HG03575 (cell line): ENCODE measurements around the gene C9orf43.
"Not testable (repeated sequence)": the region's sequence is repeated elsewhere in the genome, so short reads cannot be mapped to it uniquely, and the experiment has no call there.

Experiments
- ATAC-seq: cut with Tn5 transposase; IDR thresholded peaks from one replicate; pipeline ENCODE4 v1.9.1; 2021; ENCODE audit not compliant: unreplicated experiment, insufficient number of reproducible peaks, low FRiP score; ENCODE audit errors: extremely low read depth

The C9orf43 gene

DNA sequence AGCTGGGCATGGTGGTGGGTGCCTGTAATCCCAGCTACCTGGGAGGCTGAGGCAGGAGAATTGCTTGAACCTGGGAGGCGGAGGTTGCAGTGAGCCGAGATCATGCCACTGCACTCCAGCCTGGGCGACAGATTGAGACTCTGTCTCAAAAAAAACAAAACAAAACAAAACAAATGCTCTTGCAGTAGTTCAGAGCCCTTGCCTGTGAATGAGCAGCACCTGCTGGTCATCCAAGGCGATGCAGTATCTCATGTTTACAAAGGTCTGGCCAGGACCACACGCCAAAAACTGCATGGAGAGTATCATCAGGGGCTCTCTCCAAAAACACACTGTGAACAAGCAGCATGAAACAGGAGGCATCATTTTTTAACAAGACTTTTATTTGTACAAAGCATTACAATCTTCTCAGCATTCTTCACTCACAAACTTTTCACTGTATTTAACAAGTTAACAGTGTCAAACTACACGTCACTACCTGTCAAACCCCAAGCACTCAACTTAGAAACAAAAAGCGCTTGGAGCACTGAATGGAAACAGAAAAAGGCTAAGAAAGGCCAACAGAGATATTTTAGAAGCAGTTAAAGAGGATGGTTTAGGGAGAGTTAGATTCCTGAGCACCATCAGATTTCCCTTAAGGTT lies 3.6 kb upstream of the C9orf43 start:
- peak; percentile 33 for ATAC-seq

DNA sequence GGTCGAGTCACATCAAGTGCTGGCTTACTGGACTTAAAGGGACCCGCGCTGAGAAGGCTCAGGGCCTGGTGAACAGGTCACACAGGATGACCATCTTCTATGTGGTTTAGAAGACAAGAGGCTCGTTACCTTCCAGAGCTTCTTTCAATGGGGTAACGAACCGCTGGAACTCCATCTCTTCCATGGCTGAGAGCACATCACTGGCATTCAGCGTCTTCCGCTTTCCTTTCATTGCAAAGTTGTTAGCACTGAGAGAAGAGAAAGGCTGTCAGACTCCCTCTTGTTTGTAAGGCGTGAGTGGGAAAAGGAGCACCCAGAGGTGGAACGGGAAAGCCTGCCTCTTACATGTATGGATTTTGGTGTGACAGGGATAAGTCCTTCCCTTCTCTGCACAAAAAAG lies 1.1 kb upstream of the C9orf43 start:
- ATAC-seq: no peak

DNA sequence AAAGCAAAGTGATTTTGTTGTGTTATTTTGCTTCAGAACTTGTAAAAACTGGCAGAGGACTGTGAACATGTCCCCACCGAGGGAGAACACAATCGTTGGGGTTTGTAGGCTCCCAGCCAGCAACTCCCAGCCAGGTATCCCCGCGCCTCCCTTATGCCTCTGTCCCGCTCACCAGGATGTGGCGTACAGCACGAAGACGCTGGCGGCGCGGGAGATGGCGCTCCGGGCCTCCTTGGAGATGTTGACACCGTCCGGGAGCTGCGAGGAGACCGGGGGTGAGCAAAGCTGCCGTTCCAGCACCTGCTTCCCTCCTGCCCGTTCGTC lies 702 bp upstream of the C9orf43 start:
- no peak for ATAC-seq

DNA sequence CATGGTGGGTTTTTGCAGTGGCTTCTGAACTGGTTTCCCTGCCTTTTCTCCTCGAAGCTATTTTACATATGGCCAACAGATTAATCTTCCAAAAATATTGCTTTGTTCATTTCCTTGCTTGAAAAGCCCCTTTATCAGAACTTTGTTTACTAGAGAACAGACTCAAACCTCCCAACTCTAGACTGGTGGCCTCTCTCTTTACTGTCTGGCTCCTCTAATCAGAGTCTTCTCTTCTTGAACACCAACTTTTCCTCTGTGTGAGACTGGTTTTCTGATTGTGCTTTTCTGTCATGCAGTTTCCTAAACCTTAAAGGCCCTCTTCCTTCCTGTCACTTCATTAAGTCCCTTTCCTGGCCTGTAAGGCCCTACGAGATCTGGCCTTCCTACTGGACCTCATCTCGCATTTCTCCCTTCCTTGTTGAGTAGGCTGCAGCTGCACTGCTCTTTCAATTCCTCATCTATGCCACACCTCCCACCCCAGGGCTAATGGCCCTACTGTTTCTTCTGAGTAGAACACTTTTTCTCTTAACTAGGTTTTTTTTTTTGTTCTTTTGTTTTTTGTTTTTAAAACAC lies 5.7 kb downstream of the C9orf43 start:
- ATAC-seq: peak; percentile 79

DNA sequence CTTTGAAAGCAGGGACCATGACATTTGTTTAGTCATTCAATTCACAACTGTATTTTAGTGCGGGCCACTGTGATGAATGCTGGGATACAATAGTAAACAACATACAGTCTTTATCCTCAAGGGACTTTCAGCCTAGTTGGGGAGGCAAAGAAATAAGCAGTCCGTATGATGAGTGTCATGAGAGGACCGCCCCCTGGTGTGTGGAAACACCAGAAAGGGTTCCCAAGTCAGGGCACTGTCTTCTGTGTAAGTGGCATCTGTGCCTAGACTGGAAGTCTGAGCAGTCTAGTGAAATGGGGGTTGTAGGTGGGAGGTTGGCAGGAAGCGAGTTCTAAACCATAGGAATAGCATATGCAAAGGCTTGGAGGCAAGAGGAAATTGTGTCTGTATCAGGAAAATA lies 6.8 kb downstream of the C9orf43 start:
- no peak for ATAC-seq

DNA sequence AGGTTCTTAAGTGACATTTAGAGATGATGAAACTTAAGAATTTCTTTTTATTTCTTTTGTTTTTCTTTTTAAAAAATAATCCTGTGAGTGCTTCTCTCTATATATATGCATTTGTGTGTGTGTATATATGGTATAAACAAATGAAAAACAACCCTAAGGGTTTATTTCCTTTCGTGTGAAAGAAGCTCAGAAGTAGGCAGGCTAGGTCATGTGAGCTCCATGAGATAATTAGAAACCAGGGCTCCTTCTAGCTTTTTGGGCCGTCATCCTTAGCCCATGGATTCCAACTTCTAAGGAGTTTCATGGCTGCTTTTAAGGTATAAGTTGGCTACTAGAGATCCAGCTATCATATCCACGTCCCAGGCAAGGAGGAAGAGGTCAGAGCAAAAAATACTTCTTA lies 11.2 kb downstream of the C9orf43 start:
- no peak for ATAC-seq

DNA sequence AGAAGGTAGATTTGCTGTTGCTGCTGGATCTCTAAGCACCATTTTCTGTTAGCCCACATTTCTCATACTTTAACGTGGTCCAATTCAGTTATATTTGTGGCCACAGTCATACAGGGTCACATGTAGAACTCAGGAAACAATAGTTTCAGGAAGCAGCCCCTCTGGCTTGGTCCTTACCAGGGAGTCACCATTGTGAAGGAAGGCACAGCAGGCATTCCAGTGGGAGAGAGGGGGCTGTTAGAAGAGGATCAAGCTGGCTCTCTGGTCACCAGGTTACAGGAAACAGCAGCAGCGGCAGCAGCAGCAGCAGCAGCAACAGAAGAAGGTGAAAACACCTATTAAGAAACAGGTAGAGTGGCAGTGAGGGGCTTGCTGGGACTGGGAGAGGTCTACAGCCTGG lies 14.5 kb downstream of the C9orf43 start:
- ATAC-seq: no peak

DNA sequence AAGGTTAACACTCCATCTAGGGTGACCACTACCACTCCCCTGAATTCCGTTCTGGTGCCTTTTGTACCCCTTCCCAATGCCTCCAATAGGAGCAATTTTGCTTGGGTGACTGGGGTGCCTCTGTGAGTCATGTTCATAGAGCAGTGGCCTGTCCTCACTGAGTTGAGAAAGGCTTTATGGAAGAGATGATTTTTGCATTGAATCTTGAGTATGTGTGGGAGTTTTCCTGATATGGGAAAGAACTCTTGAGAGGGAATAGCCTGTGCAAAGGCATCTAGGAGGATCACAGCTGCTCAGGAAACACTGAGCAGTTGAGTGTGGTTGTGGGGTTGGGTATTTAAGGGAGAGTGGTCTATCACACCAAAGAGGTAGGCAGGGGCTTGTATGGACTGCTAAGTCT lies 16.2 kb downstream of the C9orf43 start:
- no peak for ATAC-seq

DNA sequence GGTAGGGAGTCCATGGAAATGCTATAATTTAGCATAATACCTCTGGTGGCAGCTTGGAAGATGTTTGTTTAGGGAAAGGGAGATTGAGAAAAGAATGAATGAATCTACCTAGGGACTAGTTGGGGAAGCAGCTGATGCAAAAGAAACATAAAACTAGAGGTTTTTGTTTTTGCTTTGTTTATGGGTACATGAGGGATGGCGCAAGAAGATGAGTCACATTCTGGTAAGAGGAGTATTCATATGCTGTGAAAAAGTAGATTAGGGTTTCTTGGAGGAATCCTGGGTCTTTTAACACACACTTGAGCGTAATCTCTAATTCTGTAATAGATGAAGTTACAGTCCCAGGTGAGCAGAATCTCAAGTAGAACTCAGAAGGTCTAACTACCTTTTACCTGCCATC lies 17.1 kb downstream of the C9orf43 start:
- no peak for ATAC-seq

DNA sequence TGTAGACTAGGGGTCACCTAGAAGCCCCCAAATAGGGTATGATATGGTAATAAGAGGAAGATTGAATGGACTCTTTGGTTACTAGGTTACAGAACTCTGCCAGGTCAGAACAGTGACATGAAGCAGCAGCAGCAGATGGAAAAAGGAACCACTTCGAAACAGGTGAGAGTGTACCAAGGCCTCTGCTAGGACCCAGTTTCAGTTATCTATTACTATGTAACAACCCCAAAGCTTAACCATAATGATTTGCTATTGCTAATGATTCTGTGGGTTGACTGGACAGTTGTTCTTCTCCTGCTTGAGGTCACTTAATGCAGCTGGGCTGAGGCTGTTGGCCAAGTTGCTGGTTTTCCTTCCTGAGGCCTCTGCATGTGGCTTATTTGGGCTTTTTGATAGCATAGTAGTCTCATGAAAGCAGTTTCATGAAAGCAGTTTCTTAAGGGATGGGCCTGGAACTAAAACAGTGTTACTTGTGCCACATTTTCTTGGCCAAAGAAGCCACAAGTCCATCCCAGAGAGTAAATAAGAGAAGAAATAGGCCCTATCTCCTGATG lies 17.6 kb downstream of the C9orf43 start:
- no peak for ATAC-seq

DNA sequence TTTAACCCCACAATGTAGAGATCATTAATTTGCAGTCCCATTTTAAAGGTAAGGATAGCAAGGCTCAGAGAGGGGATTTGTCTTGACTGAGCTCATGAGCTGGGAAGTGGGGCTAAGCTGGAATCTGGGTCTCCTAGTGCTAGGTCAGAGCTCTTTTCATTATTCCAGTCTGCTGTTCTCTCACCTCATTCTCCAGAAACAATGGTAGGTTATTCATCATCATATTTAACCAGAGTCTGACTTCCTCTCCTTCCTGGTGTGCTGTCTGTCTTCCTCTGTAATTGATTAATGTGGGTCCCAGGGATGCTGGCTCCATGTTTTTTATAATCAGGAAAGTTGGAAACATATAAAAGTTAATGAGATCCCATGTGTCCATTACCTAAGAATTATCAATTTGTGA lies 20.6 kb downstream of the C9orf43 start:
- ATAC-seq: no peak

DNA sequence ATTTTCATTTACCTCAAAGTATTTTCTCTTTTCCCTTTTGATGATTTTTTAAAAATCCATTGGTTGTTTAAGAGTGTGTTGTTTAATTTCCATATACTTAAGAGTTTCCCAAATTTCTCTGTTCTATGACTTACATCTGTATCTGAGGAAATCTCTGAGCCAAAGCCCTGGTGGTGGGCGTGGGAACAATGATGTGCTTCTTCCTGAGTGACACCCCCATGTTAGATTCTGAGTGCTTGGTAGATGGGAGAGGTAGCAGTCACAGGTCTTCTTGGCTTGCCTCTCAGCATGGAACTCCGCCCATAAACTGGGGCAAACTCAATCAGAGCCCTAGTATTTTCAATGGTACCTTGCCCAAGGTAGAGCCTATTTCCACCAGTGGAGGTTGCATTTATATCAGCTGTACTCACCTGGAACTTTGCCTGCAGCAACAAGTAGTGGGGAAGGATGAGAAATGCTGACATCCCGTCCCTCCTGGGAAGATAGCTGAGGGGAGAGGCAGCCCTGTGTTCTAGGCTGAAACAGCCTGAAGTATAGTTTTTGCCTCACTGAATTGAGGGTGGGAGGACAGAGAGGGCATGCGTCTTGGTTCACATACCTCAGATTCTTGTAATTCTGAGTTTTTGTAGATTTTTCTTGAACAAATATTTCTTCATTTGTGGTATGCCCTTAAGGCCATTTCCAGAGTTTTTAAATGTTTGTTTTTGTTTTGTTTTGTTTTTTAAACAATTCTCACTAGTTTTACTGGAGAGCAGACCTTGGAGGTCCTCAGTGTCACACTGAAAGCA lies 26.4 kb downstream of the C9orf43 start:
- ATAC-seq: no peak

DNA sequence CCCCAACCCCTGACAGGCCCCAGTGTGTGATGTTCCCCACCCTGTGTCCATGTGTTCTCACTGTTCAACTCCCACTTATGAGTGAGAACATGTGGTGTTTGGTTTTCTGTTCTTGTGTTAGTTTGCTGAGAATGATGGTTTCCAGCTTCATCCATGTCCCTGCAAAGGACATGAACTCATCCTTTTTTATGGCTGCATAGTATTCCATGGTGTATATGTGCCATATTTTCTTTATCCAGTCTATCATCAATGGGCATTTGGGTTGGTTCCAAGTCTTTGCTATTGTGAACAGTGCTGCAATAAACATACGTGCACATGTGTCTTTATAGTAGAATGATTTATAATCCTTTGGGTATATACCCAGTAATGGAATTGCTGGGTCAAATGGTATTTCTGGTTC lies 27.2 kb downstream of the C9orf43 start:
- not testable (repeated sequence) for ATAC-seq

DNA sequence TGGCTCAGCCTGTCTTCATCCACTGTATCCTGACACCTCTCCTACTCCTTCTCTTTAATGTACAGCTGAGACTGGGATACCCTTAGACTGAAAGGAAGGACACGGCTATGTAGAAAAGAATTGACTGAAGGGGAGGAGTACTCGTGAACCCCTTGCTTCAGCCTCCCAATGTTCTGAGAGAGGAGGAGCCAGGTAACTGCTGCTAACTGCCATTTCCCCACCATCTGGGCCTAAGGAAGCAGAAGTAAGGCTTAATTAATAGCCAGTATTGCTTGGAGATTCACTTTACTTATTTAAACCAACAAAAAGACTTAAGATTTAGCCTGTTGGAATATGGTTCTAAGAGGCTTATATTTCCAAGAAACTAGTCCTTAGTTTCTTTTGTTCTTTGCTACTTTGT lies 34.2 kb downstream of the C9orf43 start:
- ATAC-seq: no peak

DNA sequence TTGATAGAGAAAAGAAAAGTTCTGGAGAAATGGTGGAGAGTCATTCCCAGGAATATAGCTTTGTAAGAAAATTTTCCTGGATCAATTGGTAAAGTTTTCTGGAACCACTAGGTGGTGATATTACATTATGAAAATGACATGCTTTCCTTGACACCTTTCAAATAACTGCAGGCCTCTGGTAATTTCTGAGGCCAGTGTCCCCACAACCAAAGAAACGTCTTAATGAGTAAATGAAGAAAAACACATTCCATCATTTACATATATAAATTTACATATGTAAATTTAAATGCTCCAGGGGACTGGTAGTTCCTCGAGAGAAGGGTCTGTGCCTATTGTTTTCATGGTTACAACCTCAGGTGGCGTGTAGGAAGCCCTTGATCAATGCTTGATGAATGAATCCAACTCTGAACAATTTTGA lies 35.8 kb downstream of the C9orf43 start:
- no peak for ATAC-seq

DNA sequence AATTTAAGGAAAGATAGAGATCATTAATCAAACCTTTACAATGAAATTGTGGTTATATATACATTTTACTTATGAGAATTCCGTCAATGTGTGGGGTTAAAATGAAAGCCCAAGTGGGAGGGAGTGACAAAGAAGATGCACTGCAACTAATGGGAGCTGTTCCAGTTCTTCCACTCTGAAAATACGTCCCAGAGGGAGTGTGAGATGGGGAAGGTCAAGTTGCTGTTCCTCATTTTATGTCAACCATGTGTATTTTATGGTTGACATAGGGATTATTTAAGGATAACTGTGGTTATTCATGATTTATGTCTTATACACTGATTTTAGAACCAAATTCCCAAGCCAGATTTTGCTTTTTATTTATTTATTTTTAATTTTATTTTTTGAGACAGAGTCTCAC lies 38.8 kb downstream of the C9orf43 start:
- ATAC-seq: no peak

DNA sequence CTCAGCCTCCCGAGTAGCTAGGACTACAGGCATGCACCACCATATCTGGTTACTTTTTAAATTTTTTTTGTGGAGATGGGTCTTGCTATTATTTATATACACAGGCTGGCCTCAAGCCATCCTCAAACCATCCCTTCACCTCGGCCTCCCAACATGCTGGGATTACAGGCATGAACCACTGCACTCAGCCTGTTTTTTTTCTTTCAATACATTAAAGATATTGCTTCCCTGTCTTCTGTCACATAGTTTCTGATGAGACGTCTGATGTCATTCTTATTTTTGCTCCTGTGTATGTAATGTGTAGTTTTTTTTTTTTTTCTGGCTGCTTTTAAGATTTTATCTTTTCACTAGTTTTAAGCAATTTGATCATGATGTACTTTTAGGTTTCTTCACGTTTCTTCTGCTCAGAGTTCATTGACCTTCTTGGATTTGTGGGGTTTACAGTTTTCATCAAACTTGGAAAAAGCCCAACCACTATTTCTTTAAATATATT lies 41.6 kb downstream of the C9orf43 start:
- ATAC-seq: no peak

DNA sequence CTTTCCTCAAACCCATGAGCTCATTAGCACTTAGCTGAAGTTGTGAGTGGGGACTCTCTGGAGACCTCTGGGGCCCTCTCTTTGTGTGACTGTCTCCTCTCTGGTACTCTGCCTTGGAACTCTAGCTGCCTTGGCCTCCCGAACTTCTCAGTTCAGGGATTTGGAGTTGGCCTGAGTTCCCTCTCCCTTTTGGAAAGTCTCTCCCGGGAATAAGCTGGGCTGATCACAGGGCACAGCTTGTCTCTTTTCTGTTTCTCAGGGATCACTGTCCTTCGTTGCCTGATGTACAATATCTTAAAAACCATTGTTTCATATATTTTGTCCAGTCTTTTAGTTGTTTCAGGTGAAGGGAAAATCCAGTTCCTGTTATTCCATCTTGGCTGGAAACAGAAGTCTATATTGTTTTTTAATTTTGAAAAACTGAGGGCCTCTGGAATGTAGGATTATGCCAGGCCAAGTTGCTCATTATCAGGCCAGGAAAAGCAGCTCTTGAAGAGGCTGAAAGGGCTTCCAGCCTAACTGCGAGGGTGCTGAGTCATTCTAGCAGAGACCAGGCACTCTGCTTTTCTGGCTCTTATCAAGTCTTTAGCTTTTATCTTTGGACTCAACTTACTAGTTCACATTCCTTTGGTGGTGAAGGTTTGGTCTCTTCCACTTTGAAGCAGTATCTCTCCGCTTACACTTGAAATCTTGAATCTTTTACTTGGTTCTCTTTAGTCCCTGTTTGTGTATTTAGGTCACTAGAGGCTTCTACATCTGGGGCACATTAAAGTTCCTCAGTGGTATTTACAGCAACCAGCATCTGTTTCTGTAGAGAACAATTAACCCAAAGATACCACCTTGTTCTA lies 44.6 kb downstream of the C9orf43 start:
- ATAC-seq: no peak

DNA sequence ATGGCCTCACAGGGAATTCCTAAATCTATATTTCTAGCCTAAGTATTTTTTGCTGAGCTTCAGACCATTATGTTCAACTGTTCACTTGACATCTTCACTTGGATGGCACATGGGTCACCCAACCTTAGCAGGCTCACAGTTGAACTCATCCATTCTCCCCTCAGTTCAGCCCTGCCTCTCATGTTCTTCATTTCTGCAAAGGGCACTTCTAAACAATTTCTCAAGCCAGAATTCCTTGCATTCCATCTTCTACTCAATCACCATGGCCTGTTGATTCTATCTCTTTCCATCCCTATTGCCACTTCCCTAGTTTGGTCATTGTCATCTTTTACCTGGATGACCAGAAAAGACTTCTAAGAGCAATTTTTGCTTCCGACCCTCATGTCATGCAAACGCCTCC lies 45.7 kb downstream of the C9orf43 start:
- no peak for ATAC-seq
